Measurements from ENCODE around the gene EIF1. TPM values are rescaled to one million over a fixed set of nuclear protein-coding genes. Genes with fewer than 3 reads are reported as not detected.
"Not testable (repeated sequence)": the region's sequence is repeated elsewhere in the genome, so short reads cannot be mapped to it uniquely, and the experiment has no call there.

The EIF1 gene
- total RNA-seq, 4 donors from 2014 or later, result 172 to 458 (median 243) TPM

- 50 to 53% methylated on average over 23 of the region's 23 CpGs for WGBS, 2 donors
- TF ChIP-seq, protein P1, sequence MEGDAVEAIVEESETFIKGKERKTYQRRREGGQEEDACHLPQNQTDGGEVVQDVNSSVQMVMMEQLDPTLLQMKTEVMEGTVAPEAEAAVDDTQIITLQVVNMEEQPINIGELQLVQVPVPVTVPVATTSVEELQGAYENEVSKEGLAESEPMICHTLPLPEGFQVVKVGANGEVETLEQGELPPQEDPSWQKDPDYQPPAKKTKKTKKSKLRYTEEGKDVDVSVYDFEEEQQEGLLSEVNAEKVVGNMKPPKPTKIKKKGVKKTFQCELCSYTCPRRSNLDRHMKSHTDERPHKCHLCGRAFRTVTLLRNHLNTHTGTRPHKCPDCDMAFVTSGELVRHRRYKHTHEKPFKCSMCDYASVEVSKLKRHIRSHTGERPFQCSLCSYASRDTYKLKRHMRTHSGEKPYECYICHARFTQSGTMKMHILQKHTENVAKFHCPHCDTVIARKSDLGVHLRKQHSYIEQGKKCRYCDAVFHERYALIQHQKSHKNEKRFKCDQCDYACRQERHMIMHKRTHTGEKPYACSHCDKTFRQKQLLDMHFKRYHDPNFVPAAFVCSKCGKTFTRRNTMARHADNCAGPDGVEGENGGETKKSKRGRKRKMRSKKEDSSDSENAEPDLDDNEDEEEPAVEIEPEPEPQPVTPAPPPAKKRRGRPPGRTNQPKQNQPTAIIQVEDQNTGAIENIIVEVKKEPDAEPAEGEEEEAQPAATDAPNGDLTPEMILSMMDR (IDR thresholded peaks at IDR 0.05), result peak in 2 of 5 experiments; percentile 6 to 36
- TF ChIP-seq POLR2A (IDR thresholded peaks at IDR 0.05), result no peak
- no peak for DNase-seq (ENCODE audit: low spot score in 2 of 2)
- Histone ChIP-seq H3K27ac (peak overlapping the region in 3 of 4 donors; percentile 57 to 89 (median 76)), H3K4me3 (peak overlapping the region in 1 of 4 donors; percentile 49), H3K27me3 (no peaks in the 10 kb centered on the region), H3K36me3 (no peaks in the 10 kb centered on the region), H3K9me3 (no peaks in the 10 kb centered on the region), H3K4me1 (peaks cover 0 to 37% (median 5%) of the 10 kb centered on the region in 4 donors)
Observed at GRCh38 chr17:41667280-41668041, 21.2 kb upstream of the EIF1 start.

- Histone ChIP-seq H3K4me3 (no peak overlapping the region), H3K27me3 (no peaks in the 10 kb centered on the region), H3K36me3 (no peaks in the 10 kb centered on the region), H3K9me3 (no peaks in the 10 kb centered on the region), H3K4me1 (peaks cover 0 to 9% (median 0%) of the 10 kb centered on the region in 4 donors), H3K27ac (no peak overlapping the region)
- DNase-seq (ENCODE audit: low spot score in 2 of 2), result no peak
- TF ChIP-seq, protein P1 (IDR thresholded peaks at IDR 0.05), result no peak
- no peak for TF ChIP-seq EP300 (IDR thresholded peaks at IDR 0.05)
- 83 to 89% methylated on average over 7 of the region's 7 CpGs for WGBS, 2 donors
Observed at GRCh38 chr17:41672153-41672552, 16.5 kb upstream of the EIF1 start.

DNA sequence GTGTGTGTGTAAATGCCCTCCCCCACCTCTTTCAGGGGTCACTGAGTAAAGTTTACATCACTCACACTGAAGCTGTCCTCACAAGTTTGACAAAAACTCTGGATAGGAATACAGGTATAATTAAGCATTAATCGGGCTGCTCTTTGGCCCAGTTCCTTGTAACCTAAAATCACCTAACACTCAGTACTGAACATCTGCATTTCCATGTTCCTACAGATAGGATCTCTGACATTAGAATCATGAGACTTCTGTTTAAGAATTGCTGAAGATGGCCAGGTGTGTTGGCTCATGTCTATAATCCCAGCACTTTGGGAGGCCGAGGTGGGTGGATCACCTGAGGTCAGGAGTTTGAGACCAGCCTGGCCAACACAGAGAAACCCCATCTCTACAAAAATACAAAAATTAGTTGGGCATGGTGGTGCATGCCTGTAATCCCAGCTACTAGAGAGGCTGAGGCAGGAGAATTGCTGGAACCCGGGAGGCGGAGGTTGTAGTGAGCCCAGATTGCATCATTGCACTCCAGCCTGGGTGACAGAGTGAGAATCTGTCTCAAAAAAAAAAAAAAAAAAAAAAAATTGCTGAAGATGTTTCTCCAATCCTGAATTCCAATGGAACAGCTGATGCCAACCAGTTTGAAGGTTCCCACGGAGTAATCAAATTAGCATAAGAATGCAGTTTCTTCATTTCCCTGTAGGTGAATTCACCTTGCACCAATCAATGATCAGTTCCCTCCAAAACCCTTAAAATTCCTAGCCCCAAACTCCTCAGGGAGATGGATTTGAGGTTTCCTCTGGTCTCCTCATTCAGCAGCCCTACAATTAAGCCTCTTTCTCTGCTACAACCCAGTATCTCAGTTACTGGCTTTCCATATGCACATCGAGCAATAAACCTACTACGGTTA, 13.3 kb upstream of the EIF1 start:
- H3K27ac ChIP-seq; H3K4me3 ChIP-seq; DNase-seq (ENCODE audit: low spot score in 2 of 2); H3K36me3 ChIP-seq; H3K9me3 ChIP-seq; H3K27me3 ChIP-seq: not testable (repeated sequence)
- 78% methylated on average over 7 of the region's 7 CpGs for WGBS, 2 donors
- peaks cover 0 to 11% (median 3%) of the 10 kb centered on the region in 4 donors for H3K4me1 ChIP-seq

- 75 to 83% methylated on average over 3 of the region's 3 CpGs for WGBS, 2 donors
- no peaks in the 10 kb centered on the region for H3K36me3 ChIP-seq
- no peak overlapping the region for H3K27ac ChIP-seq
- TF ChIP-seq EP300 (IDR thresholded peaks at IDR 0.05), result no peak
- TF ChIP-seq POLR2A (IDR thresholded peaks at IDR 0.05), result no peak
- TF ChIP-seq, protein P1 (IDR thresholded peaks at IDR 0.05), result no peak
- H3K9me3 ChIP-seq, result no peaks in the 10 kb centered on the region
- H3K27me3 ChIP-seq, result no peaks in the 10 kb centered on the region
- peaks cover 0 to 11% (median 3%) of the 10 kb centered on the region in 4 donors for H3K4me1 ChIP-seq
- H3K4me3 ChIP-seq, result no peak overlapping the region
- DNase-seq (ENCODE audit: low spot score in 2 of 2), result no peak
Observed at GRCh38 chr17:41676058-41676419, 12.6 kb upstream of the EIF1 start.

- peak overlapping the region in 2 of 4 donors; percentile 27 for H3K4me3 ChIP-seq
- TF ChIP-seq EP300 (IDR thresholded peaks at IDR 0.05), result peak in 1 of 2 donors; percentile 13
- TF ChIP-seq, protein P1 (IDR thresholded peaks at IDR 0.05), result no peak
- H3K36me3 ChIP-seq, result no peaks in the 10 kb centered on the region
- no peak for DNase-seq (ENCODE audit: low spot score in 2 of 2)
- H3K4me1 ChIP-seq, result peaks cover 0 to 11% (median 3%) of the 10 kb centered on the region in 4 donors
- H3K27me3 ChIP-seq, result no peaks in the 10 kb centered on the region
- H3K27ac ChIP-seq, result peak overlapping the region; percentile 34 to 79 (median 67)
- no peaks in the 10 kb centered on the region for H3K9me3 ChIP-seq
- 79 to 89% methylated on average over 2 of the region's 2 CpGs for WGBS, 2 donors
Observed at GRCh38 chr17:41678411-41678906, 10.2 kb upstream of the EIF1 start.

Data from tibial nerve (tissue), 4 donors.